CD4-positive, alpha-beta T cell treated with Interleukin-6 for 4 hours (primary cell): ENCODE results near the gene CASZ1.

Experiments used
- DNase-seq: peaks from one replicate; pipeline ENCODE4 v3.0.0-alpha.2; 2020; ENCODE audit warnings: mixed read lengths

CASZ1 gene

GRCh38 chr1:10620776-10621175, 175.7 kb downstream of the CASZ1 start:
- DNase-seq: no peak

DNA sequence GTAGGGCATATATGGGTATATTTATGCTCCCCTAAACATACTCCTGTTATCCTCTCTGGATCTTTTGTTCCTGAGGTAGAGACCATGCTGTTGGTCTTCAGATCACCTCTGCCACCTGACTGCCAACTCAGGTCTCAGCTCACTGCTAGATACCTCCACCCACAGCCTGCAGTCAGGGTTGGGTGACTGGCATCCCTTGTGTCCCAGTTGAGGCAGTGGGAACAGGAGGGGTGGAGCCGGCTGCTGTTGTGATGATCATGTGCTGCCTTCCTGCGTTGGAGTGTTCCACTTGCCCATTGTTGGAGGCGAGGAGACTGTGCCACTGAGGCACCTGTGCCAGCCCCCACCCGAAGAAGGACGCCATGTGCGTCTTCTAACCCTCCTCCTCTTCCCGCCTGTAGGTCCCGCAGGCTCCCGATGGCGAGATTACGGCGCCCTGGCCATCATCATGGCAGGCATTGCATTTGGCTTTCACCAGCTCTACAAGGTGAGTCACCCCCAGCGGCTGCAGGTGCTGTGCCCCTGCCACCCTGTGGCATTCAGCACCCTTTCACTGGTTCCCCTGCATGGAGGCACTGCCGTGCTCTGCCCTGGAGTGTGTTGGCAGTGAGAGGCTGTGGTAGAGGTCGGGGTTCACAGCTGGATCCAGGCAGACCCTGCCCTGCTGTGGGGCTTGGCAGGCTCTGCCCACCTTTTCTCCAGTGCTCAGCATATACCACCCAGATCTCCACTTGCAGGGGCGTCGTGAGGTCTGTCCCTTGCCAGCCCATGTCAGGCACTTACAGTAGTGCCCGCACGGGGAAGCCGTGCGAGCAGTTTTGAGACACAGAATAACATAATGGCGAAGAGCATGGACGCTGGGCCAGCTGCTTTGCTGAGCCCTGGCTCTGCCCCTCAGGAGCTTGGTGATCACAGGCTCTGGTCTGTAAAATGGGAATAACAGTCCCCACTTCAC, 178.2 kb downstream of the CASZ1 start:
- DNase-seq: no peak

GRCh38 chr1:10617318-10617717, 179.1 kb downstream of the CASZ1 start:
- DNase-seq: no peak

DNA sequence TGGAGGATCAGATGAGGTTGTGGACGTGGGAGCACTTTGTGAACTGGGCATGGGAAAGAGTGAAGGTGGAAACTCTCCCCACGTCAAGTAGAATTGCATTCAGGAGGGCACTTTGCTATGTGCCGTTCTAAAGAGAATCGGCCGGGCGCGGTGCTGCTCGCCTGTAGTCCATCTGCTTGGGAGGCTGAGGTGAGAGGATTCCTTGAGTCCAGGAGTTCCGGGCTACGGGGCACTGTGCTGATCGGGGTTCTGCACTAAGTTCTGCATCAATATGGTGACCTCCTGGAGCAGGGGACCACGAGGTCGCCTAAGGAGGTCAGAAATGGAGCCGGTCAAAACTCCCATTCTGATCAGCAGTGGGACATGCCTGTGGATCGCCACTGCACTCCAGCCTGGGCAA, 179.8 kb downstream of the CASZ1 start:
- DNase-seq: no peak

DNA sequence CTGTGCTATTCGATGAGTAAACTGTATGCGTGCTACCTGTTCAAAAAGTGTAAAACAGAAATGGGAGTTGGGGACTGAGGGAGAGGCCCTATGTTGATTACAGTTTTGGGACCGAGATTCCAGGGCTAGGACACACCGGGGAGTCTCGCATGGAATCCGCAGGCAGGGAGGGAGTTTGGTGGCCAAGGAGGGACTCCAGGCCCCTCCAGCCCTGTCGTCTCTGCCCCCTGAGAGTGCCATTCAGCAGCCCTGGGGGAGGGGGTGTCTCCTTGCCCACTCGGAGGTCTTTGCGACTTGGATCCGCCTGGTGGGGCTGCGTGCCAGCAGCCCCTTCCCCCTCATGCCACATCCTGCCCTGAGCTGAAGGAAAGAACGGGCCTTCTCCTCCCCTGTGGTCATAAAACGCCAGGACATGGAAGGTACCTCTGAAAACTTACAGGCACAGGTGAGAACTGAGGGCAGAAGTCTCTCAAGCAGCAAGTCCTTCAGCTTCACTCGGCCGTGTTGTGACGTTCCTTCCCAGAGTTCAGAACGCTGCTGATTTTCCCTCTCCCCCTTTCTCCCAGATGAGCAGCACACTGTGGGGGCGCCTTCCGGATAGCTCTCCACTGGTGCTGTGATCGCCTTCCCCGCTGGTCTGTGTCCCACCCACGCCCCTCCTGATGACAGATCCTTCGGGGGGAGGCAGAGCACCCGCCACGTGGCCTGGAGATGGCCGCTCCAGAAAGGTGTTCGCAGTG, 180.3 kb downstream of the CASZ1 start:
- no peak for DNase-seq

DNA sequence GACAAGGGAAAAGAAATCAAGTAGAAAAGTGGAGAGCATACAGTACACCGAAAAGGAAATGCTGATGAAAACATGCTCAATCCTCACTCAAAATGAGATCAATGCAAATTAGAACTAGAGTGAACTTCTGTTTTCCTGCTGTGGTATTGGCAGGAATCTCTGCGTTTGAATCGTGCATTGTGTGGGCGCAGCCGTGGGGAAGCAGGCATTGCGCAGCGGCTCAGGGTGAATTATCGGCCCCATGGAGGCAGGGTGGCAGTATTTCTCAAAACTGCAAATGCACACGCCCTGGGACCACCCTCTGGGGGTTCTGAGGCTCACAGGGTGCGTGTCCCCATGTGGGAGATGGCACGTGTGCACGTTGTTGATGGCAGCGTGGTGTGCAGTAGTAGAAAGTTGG, 181.1 kb downstream of the CASZ1 start:
- DNase-seq: no peak

- no peak for DNase-seq
These were observed 181.8 kb downstream of the CASZ1 start for GRCh38 chr1:10614377-10615225.

DNA sequence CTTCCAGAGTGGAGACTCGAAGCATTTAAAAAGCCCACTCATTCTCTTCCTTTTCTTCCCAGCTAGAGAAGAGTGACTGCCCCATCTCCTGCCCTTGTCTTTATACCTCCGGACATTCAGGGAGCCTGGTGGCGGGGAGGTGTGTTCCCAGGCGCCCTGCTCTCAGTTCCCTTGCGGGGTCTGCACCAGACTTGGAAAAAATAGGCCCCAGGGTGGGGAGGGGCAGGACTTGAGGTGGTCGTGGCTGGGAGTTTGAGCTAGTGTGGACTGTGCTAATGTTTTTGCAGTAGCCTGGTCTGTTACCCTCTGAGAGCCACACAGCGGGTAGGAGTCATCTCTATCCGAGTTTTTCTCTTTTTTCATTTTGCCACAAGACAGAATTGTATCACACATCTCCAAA, 182.6 kb downstream of the CASZ1 start:
- no peak for DNase-seq

DNA sequence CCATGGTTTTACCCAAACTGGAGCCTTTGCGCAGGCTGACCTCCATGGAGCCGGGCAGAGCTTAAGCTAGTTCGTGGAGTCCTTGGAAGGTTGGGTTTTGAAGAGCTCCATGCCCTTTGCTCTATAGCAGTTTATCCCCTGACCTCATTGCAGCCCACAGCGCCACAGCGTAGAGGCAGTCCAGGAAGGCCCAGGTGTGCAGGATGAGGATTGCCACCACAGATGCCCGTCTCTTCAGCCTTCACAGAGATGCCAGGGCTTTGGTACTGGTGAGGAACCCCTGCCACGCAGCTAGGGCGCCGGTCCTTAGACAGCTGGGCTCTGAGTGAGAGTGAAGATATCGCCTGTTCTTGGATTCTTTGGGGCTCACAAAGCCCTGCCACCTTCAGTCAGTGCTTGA, 183.1 kb downstream of the CASZ1 start:
- DNase-seq: no peak

GRCh38 chr1:10612436-10613160, 183.8 kb downstream of the CASZ1 start:
- no peak for DNase-seq

DNA sequence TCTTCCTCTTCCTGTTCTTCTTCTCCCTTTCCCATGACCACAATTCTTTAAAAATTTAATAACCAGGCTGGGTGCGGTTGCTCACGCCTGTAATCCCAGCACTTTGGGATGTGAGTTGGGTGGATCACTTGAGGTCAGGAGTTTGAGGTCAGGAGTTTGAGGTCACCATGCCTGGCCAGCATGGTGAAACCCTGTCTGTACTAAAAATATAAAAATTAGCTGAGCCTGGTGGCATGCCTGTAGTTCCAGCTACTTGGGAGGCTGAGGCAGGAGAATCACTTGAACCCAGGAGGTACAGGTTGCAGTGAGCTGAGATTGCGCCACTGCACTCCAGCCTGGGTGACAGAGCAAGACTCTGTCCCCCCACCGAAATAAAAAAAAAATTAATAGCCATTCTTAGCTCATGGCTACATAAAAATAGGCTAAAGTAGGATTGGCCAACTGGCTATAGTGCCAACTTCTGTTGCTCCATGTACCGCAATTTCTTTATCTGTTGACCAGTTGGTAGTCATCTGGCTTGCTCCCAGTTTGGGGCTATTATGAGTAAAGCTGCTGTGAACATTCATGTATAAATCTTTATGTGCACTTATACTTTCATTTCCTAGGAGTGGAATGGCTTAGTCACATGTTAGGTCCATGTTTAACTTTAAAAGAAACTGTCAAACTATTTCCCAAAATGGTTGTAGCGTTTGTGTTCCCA, 185.4 kb downstream of the CASZ1 start:
- no peak for DNase-seq

DNA sequence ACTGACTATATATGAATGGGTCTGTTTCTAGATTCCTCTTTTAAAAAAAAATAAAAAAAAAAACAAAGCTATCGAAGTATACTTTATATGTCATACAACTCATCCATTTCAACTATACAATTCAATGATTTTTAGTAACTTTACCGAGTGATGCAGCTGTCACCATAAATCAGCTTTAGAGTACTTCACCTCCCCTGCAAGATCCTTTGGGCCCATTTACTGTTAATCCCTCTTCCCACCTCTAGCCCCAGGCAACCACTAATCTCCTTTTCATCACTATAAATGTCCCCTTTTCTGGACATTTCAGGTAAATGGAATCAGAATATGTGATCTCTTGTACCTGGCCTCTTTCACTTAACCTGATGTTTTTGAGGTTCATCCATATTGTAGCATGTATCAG, 187.8 kb downstream of the CASZ1 start:
- no peak for DNase-seq

DNA sequence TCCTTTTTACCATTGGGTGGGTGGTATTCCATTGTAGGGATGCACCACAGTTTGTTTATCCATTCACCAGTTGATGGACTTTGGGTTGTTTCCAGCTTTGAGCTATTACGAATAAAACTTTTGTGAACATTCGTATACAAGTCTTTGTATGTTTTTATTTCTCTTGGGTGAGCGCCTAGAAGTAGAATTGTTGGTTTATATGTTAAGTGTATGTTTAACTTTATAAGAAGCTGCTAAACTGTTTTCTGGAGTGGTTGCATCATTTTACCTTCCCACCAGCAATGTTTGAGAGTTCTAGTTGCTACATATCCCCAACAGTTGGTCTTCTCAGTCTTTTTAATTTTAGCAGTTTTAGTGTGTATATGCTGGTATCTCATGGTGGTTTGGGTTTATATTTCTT, 189.2 kb downstream of the CASZ1 start:
- DNase-seq: no peak

- no peak for DNase-seq
These were observed 190.4 kb downstream of the CASZ1 start for GRCh38 chr1:10606064-10606463.

DNA sequence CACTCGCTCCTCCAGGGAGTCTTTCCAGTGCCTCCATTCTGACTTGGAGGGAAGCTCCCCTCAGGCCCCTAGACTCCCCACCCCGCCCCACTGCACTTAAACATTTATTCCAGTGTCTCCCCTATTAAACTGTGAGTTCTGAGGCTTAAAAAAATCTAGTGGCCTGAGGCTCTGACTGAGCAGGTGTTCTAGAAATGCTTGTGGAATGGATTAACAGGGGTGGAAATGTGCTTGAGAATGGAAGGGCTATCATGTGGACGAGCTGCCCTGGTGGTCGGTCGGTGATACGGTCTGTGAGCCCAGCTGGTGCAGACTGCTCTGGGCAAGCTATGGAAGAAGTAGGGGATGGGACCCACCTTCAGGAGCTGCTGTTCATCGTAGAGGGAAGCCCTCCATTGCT, 191.5 kb downstream of the CASZ1 start:
- no peak for DNase-seq

- no peak for DNase-seq
These were observed 193.5 kb downstream of the CASZ1 start for GRCh38 chr1:10602936-10603335.

GRCh38 chr1:10601342-10602070, 194.9 kb downstream of the CASZ1 start:
- DNase-seq: no peak

- no peak for DNase-seq
These were observed 197.1 kb downstream of the CASZ1 start for GRCh38 chr1:10599194-10599861.

- no peak for DNase-seq
These were observed 198.1 kb downstream of the CASZ1 start for GRCh38 chr1:10598389-10598702.

DNA sequence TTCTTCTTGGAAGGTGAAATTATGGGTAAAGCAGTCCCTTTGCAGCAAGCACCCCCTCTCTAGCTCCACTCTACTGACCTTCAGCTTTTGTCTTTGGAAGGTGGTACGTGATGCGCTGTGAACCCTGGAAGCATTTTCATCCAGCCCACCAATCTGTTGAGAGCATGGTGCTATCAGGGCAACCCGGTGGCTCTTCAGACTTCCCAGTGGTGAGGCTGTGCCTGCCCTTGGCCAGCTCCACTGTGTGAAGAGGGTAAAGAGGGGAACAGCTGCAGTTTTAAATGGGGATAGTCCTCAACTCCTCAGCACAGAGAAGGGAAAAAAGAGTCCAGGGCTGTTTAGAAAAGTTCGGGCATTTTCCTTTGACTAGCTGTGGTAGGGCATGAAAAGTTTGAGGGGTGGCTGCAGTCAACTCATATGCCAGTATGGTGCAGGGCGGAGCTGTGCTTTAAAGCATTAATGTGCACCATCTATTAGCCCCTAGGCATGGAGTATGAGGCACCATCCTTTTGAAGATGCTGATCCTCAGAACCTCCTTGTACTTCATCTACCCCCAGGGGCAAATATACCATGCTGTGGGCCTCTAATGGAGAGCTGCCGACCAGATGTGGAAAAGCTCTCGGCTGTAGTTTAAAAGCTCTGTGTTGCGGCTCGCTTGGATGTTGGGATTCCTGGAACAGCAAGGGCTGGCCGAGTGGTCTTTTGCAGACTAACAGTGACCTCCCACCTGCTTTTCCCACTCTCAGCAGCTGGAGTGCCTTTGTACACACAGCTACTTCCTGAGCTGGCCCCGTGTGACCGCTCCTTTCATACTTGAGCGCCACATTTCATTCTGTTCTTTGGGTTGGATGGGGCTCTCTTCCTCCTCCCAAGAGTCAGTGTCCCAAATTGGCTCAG, 198.7 kb downstream of the CASZ1 start:
- DNase-seq: no peak
